GM11168 (cell line): ENCODE measurements around the gene HAUS7.

ENCODE experiments used
- in situ Hi-C: fragments of 300-500 bp; cut with MboI; formaldehyde crosslinking; loops from one replicate; pipeline ENCODE4 v1.12.0; 2022; ENCODE audit warnings: low sequenced_read_pairs; ENCODE audit not compliant: unreplicated experiment

Gene HAUS7

DNA sequence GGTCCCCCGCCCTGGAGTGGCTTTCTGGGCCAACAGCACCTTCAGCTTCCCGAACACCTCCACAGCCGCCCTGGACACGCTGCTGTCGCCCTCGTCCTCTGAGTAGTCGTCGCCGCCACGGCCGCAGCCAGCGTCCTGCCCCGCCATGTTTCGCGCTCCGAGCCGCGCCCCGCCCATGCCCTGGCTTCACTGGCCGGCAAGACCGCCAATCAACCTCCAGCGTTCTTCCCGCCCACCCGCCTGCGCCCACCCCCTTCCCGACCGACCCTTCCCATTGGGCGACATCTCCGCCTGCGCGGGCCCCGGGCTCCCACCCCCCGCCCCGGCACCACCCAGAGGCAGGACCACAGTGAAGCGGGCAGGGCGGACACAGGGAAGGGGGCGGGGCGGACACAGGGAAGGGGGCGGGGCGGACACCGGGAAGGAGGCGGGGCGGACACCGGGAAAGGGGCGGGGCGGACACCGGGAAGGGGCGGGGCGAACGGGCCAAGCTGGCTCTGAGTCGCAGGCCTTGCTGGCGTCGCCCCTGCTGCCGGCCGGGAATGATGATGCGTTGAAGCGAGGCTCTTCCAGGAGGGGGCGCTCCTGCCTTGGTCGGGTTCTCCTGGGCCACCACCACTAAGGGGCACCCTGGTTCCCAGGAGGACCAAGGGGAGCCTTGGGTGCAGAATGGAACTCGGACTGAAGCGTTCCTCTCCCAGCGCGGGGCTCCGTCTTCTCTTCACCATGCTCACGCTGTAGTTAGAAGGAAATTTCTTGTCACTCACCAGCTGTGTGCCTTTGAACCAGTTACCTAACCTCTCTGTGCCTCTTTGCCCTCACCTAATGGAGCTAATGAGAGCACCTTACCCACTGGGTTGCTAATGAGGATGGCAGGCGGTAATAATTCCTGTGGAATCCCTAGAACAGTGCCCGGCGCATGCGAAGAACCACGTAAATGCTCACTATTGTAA lies at the start of gene HAUS7:
Gene HAUS7 (minus strand): TSS at position 166 of the 953 bp plus-strand sequence. CDS start 19 bp downstream, at position 147.
- in situ Hi-C loops = no loop called here

DNA sequence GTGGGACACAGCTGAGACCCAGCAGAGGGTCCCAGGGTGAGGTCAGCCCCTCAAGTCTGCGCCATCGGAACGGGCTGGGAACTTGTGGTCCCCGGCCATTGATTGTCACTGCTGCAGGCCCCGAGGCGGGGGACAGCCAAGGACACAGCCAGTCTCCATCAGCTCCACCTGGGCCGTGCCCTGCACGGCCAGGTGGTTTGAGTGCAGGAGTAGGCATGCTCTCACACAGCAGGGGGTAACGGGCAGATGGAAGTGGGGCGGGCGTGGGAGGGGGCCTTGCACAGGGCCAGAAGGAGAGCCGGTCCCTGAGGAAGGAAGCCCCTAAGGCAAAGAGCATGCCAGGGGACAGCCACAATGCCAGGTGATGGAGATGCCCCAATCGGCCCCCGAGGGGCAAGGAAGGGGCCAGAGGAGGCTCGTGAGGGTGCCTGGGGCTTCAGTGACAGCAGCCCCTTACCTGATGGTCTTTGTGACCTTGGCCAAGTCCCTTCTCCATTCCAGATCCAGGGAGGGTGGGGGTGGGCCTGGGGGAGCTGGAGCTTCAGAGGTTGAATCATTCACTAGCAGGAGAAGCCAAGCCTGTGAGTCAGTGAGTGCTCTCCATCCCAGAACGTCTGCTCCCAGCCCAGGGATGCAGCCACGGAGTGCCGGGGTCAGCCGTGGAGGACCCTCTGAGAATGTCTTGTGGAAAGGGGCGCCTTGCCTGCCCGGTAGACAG lies 49.4 kb upstream of the HAUS7 start:
- in situ Hi-C loops = no loop called here

DNA sequence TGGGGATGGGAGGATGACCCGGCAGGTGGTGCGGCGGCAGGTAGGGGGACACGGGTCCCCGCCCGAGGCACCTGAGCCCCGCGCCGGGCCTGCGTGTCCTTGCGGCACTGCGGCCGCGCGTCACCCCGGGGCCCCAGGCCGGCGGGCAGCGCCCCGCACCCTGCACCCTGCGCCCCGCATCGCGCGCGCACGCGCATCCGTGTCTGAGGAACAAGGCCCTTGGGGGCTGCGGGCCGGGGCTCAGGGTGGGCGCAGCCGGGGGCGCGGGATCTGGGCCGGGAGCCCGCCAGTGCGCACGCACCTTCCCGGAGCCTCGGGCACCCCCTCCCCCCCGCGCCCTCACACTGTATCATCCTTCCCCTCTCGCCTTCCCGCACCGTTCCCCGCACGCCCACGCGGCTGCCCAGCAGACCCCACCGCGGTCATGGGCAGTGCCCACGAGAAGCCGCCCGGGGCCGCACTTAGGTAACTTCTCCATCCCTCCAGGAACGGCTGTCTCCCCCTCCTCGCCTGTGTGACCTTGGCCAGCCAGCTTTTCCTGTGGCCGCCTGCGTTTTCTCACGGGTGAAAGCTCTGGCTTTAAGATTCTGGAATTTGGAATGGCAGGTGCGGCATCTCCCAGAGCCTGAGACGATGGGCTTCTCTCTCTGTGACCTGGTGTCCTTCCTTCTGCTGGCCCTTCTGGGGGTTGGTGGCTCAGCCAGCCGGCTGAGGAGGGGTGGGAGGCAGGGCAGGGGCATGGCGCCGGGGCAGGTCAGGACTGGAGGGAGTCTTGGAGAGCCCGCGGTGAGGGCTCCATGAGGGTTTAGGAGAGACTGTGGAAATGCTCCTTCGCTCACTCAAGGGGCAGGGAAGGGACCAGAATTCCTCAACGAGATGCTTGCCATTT lies 47.8 kb upstream of the HAUS7 start:
- in situ Hi-C loops = no loop called here

- in situ Hi-C loops = no loop called here
Observed at GRCh38 chrX:153517423-153517822, 47.0 kb upstream of the HAUS7 start, which contains the start of gene ATP2B3. TSS of gene ATP2B3 (plus strand) at chrX:153517642. CDS start at chrX:153536248, 18,606 bp downstream.

DNA sequence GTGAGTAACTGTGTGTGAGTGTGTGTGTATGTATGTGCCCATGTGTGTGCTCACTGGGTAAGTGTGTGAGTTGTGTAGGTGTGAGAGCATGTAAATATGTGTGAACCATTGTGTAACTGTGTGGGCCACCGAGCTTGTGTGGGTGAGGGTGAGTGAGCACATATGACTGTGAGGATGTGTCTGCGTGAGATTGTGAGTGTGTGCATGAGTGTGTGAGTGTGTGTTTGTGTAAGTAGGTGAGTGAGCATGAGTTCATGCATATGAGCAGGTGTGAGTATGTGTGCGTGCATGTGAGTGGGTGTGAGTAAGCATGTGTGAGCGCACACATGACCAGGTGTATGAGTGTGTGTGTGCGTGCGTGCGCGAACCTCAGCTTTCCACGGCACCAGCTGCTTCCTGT lies 45.7 kb upstream of the HAUS7 start:
- in situ Hi-C loops = no loop called here

- in situ Hi-C loops = no loop called here
Observed at GRCh38 chrX:153515435-153515834, 45.1 kb upstream of the HAUS7 start.

DNA sequence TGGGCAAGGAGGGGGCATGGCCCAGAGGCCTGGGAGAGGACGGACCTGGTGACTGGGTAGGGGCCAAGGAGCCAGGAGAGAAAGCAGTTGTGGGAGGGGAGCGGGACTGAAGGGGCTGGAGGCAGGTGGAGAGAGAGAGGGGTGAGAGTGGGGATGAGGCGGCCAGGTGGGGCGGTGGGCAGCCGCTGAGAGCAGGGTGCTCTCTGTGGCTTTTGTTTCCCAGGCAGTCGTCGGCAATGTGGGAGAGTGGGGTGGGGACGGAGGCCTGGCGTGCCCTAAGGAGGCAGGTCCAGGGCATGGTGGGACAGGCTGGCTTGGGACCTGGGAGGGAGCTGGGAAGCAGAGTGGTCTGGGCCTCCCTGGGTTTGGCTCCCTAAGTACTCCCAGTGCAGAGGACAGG lies 43.9 kb upstream of the HAUS7 start:
- in situ Hi-C loops = no loop called here

- in situ Hi-C loops = no loop called here
Observed at GRCh38 chrX:153513265-153513664, 42.9 kb upstream of the HAUS7 start.

GRCh38 chrX:153512501-153512893 lies 42.1 kb upstream of the HAUS7 start:
- in situ Hi-C loops = no loop called here

DNA sequence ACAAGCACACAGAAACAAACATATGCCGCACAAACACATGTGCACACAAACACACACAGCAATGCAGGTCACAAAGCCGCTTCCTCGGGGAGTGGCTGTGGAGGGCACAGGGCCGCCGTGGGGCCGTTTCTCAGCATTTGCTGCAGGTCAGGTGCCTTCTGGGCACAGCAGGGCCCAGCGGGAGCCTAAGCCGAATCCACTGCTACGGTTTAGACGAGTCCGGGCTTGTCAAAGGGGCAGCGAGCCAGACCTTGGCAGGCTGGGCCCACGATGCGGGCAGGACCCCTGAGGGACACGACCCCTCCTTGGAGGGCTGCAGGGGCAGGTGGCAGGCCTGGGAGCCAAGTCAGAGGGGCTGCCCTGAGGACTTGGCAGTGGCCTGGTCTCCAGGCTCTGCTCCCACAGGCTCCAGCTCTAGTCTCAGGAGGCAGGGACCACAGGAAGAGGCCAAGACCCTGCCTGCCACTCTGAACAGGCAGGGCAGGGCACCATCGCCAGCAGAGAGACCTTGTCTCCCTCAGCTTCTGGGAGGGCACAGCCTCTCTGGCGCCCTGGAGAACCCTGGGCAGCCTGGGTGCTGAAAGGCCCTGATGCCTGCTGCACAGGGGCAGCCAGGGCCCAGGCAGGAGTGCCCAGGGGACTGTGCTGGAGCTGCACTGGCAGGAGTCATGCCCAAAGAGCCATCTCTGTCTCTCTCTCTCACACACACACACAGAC lies 41.6 kb upstream of the HAUS7 start:
- in situ Hi-C loops = no loop called here

GRCh38 chrX:153510383-153510782 lies 40.0 kb upstream of the HAUS7 start:
- in situ Hi-C loops = no loop called here

DNA sequence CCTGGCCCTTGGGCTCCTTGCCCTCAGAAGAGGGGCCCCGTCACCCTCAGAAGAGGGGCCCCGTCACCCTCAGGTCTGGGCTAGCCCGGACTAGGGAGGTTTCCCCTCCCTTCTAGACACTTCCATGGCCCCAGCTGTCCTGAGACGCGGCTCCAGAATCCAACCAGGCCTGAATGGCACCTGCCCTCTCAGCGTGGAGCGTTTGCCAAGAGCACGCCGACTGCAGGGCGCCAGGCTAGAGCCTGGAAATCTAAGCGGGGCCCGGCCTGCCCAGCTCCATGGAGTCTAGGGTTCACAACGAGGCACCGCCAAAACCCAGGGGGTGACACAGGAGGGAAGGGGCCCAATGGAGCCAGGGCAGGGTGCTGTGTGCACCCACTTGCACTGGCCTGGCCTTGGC lies 39.2 kb upstream of the HAUS7 start:
- in situ Hi-C loops = no loop called here

DNA sequence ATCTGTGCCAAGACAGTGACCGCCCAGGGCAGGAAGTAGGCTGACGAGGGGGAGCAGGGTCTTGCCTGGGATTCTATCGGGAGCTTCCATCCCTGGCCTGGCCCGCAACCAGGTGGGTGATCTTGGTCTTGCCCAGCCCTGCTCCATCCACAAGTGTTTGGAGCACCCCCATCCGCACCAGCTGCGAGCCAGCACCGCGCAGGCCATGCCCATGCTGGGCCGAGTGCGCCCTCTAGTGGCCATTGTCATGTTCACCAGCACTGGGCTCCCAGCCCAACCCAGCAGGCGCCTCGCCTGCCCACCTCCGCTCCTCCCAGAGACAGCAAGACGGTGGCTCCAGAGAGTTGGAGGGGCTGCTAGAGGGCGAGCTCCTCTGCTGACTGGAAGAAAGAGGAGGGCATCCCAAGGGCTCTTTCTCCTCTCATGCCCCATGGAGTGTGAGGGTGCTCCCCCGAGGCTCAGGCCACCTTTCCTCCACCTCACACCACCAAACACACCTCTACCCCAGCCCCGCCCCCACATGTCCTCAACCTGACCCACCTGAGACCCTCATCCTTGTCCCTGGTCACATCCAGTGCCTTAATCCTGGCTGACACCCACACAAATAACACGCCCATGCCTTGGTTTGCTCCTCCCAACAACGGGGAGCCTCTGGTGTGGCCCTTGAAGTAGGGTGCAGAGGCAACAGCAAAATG lies 37.3 kb upstream of the HAUS7 start:
- in situ Hi-C loops = no loop called here

DNA sequence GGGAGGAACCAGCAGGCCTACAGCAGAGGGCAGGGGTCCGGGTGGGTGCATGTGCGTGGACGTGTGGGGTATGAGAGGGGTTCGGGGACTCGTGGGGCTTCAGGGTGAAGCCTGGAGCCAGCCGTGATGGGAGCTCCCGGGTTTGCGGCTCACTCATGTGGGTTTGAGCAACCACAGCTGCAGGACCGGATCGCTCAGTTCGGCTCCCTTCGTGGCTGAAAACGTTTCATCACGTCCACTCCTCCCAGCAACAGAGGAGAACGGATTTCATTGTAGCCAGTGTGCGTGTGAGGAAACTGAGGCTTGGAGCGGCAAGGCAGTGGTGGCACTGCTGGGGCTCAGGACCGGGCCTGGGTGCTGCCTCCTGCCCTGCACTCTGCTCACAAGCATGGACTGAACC lies 35.0 kb upstream of the HAUS7 start:
- in situ Hi-C loops = no loop called here

DNA sequence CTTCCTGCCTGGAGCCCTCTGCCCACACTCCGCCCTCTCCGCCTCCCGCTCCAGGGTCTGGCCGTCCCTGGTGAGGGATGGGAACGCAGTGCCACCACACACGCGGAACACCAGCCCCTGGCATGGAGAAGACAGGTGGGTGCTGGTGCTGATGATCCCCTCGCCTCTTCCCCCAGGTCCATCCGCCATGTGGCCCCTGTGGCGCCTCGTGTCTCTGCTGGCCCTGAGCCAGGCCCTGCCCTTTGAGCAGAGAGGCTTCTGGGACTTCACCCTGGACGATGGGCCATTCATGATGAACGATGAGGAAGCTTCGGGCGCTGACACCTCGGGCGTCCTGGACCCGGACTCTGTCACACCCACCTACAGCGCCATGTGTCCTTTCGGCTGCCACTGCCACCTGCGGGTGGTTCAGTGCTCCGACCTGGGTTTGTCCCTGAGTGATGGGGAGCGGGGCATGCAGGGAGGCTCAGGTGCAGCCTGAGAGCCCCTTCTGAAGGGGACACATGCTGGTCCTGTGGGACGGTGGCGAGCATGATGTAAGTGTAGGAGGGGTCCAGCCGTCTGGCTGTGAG lies 34.2 kb upstream of the HAUS7 start:
- in situ Hi-C loops = no loop called here

DNA sequence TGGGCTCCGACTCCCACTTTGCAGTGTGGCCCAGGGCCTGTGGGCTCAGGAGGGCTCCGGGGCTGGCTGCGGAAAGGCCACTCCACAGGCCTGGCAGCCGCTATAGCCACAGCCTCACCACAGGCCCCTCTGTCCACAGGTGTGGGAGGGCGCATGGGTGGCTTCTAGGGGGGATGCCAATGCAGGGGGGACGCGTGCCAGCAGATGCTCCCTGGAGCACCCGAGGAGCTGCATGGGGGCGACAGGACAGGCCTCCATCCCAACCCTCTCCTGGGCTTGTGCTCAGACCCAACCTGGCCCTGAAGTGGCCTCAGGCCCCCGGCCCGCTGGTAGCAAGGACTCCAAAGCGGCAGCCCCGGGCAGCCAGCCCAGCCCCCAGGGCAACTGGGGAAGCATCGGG lies 32.4 kb upstream of the HAUS7 start:
- in situ Hi-C loops = no loop called here

- in situ Hi-C loops = no loop called here
Observed at GRCh38 chrX:153502131-153502530, 31.8 kb upstream of the HAUS7 start.

- in situ Hi-C loops = no loop called here
Observed at GRCh38 chrX:153501530-153501929, 31.2 kb upstream of the HAUS7 start.
